GM19463 (cell line): ENCODE measurements around the gene FAM163A.
"Not testable (repeated sequence)": the region's sequence is repeated elsewhere in the genome, so short reads cannot be mapped to it uniquely, and the experiment has no call there.

Experiments
- ATAC-seq: cut with Tn5 transposase; IDR thresholded peaks from one replicate; pipeline ENCODE4 v1.9.1; 2021; ENCODE audit warnings: mild to moderate bottlenecking, moderate library complexity; ENCODE audit not compliant: unreplicated experiment

FAM163A gene

DNA sequence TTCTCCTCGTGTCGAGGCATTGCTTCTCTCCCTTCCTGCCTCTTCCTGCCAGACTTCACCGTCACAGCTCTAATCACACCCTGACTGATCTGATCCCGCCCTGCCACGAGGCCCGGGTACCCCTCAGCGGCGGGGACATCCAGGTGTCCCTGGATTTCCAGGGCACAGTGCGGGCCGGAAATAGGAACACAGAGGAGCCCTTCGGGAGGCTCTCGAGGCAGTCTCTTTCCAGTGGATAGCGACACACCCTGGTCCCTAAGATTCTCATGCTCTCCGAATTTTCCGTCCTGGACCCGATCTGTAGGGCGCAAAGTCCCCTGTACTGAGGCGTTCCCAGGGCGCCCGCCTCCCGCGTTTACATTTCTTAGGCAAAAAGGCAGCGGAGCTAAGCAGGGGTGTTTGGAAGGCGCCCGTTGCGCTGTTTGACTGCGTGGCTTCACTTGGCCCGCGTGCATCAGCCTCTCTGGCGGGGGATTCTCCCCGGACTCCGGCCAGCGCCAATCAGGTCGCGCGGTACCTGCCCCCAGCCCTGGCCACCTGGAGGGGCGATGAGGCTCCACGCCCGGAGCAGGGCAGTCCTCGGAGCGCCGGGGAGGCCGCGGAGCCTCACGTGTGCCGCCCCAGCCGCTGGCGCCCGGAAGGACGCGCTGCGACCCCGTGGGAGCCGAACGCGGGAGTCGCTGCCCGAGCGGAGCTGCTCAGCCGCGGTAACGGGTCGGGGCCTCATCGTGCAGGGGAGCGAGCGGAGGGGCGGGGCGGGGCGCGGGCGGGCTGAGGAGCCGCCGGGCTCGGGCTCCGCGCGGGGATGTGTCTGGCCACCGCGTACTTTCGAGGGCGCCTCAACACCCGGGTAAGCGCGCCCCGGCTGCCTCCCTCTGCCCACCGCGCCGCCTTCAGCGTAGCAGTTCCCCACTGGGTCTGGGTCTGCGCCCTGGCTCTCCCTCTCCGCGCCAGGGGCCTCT is at the start of gene FAM163A:
Gene FAM163A, plus strand, starts transcription at position 575 of the 962 bp plus-strand sequence. CDS start 69,807 bp downstream, outside the sequence.
- ATAC-seq, result no peak

DNA sequence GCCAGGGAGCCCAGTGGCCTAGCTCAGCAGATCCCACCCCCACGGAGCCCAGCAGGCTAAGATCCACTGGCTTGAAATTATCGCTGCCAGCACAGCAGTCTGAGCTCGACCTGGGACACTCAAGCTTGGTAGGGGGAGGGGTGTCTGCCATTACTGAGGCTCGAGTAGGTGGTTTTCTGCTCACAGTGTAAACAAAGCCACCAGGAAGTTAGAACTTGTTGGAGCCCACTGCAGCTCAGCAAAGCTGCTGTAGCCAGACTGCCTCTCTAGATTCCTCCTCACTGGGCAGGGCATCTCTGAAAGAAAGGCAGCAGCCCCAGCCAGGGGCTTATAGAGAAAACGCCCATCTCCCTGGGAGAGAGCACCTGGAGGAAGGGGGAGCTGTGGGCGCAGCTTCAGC is 48.6 kb upstream of the FAM163A start:
- not testable (repeated sequence) for ATAC-seq

DNA sequence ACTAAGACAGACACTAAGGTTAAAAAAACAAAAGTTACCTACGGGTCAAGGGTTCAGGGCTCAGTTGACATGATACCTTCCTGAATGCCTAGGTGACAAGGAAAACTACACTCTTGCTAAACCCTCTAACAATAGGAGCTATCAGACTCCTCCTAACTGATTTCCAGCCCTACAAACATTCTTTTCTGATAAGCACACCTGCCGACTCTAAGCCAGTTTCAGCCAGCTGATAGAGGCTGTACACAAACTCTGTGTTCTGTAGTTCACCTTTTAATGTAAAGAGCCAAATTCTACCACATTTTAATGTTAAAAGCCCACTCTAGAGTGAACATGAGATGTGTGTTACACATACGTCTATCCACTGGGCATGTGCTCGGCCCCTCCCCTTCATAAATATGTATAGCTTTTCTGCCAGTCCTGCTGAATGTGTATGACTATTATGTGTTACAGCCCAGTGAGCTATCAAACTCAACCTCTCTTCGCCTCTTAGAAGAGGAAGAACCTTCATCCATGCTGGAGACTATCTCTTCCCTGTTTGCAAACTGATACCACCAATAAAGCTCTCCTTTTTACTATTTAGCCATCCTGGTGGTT is 40.0 kb upstream of the FAM163A start:
- no peak for ATAC-seq

DNA sequence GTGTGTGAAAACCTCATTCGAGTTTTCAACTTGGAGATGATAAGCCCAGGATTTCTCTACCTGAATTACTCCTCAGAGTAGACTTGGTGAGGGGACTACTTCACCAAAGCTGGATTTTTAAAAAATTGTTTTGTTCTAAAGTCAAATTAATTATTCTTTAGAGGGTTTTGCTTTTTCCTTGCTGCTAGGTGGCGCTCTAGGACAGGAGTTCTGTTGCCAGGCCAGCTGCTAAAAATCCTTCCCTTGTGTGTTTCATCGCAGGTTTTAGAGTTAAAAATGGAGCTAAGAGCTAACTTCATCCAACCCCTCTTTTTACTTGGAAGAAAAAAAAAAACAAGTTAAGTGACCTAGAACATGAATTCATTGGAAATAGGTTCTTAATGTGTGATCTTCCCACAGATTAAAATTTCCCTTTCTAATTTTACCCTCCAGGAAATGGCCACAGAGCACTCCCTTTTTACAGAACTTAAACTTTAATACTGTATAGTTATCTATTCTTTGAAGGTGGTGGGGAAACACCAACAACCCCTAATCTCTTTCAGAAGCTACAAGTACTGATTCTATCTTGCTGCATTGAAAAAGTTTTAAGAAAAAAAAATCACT is 36.7 kb upstream of the FAM163A start:
- no peak for ATAC-seq

GRCh38 chr1:179707406-179707805 is 35.7 kb upstream of the FAM163A start:
- ATAC-seq, result no peak

- no peak for ATAC-seq
These were observed 34.5 kb upstream of the FAM163A start for GRCh38 chr1:179708434-179709195.

DNA sequence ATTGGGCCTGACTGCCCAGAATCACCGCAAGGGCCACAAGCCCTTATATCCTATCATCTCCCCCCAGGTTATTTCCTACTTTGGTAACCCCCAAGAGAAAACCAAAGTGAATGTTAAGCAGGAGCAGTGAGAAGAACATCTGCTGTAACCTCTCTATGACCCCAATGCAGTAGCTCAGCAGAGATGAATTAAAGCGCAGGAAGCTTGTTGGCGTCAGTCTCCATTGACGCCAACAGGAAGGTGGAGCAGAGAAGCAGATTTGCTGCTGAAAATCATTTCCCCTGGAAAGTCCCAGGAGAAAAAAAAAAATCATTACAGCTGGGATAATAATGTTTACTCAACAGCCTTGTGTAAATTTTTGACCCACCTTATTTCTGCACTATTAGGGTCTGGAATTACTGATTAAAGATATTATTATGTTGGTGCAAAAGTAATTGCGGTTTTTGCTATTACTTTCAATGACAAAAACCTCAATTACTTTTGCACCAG is 33.2 kb upstream of the FAM163A start:
- peak; percentile 88 for ATAC-seq

GRCh38 chr1:179714159-179714558 is 28.9 kb upstream of the FAM163A start:
- ATAC-seq, result no peak

DNA sequence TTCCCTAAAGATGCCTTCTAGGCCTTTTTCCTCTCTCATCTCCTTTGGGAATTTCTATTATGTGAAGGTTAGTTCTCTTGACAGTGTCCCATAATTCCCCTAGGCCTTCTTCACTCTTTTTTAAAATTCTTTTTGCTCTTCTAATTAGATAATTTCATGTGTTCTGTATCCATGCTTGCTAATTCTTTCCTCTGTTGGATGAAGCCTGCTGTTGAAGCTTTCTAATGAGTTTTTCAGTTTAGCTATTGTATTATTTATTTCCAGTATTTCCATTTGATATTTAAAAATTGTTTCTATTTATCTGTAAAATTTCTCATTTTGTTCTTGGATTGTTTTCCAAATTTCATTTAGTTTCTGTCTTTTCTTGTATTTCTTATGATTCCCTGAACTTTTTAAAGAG is 28.5 kb upstream of the FAM163A start:
- no peak for ATAC-seq

DNA sequence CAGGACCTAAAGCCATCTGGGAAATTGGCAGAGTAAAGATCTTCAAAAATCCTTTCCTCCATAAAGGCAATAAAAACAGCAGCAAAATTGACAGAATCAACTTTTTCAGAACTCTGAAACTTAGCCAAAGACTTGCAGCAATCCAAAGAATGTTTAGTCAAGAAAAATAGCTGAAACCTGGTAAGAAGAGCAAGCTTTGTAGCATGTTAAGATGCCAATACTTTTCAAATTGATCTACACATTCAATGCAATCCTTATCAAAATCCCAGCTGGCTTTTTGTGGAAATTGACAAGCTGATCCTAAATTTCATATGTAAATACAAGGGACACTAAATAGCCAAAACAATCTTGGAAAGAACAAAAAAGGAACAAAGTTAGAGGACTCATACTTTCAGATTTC is 23.8 kb upstream of the FAM163A start:
- ATAC-seq, result no peak

DNA sequence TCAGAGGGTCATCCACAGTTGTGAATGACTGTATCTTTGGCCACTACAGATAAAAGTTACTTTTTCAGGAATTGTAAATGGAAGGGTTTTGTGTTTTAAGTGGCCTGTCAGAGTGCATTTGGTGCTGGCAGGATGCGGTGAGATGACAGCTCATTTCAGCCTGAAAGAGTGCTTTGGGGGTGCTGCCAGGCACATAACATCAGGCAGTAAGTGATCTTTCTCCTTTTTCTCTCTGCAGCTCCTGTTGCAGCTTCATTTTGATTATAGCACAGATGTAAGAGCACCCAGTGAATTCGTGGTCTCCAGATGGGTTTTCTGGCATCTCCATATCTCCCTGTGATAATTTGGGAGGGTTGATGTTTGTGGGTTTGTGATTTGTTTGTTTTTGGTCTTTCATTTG is 14.8 kb upstream of the FAM163A start:
- no peak for ATAC-seq

DNA sequence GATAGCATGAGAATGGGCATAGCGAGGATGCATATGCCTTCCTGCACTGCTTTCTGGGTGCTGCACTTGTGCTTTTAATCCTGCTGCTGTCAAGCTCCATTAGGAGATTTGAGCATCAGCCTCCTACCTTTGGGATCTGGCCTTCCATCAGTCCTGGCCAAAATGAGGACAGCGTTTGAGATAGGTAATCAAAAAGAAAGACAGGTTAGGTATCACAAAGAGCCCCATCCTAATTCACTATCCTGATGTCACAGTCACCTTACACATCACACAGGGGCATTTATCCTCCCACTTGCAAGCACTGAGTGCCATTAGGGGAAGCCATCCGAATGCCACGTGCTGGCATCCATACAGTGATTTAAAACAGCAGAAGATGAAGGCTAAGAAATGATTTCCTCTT is 13.2 kb upstream of the FAM163A start:
- ATAC-seq, result no peak

DNA sequence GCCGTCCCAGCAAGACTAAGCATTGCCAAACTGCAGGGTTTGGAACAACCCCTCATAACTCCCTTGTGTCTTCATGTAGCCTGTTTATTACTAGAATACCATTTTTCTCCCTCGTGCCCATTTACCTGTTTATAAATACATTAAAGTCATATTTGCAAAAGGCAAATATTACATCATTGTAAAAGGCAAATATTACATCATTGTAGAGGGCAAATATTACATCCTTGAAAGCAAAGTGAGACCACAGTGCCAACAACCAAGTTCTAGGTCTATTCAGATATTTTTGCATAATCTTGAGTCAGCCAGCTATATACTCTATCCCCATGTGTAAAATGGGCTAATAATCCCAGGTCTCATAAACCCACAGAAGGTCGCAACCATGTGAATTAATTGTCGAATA is 11.4 kb upstream of the FAM163A start:
- no peak for ATAC-seq

DNA sequence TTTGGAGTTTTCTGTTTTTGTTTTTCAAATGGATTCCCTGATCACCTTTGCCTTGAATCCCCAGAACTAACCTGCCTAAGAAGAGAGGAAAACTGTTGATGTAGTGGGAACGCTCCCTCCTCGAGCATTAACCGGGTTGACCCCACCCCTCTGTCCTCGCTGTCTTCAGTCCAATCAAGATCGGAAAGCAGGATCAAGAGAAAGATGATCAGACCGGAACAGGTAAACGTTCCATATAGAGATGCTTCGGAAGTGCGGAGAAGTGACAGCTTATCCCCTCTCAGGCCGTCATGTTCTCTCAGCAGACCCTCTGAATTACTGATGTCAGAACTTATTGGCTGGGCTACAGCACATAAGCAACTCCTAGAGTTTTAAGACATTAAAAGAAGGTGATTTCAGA is 800 bp upstream of the FAM163A start:
- no peak for ATAC-seq

GRCh38 chr1:179743679-179744400 is 749 bp downstream of the FAM163A start:
- no peak for ATAC-seq

- no peak for ATAC-seq
These were observed 1.5 kb downstream of the FAM163A start for GRCh38 chr1:179744401-179745130.

- no peak for ATAC-seq
These were observed 2.1 kb downstream of the FAM163A start for GRCh38 chr1:179745131-179745611.

- ATAC-seq, result no peak
These were observed 2.7 kb downstream of the FAM163A start for GRCh38 chr1:179745743-179746142.

DNA sequence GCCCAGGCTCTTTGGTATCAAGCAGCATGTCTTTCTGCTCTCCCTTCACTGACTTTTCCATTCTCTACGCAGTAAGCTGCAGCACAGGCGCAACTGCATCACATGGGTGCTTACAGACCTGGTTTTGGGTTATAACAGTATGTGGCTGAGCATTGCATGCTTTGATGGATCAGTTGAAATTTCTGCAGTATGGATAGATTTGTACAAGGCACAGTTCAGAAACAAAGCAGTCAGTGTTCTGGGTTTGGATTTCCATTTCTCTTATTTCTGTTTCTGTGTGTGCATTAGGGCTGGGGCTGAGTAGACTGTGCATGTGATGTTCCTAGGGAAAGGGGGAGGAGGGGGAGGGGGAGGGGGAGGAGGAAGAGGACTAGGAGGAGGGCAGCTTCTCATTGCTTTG is 4.5 kb downstream of the FAM163A start:
- ATAC-seq, result no peak
